ENCODE measurements around the gene MYH9.
"Not testable (repeated sequence)": the region's sequence is repeated elsewhere in the genome, so short reads cannot be mapped to it uniquely, and the experiment has no call there.

The MYH9 gene

GRCh38 chr22:36387959-36388726 is at the start of gene MYH9:
Gene MYH9, minus strand, starts transcription at chr22:36387967. Its CDS starts 38,731 bp downstream, at chr22:36349236.
- peak; percentile 98 for DNase-seq

- DNase-seq = peak; percentile 49
These were observed 48.0 kb upstream of the MYH9 start for GRCh38 chr22:36435516-36436415.

GRCh38 chr22:36433318-36434231 is 45.8 kb upstream of the MYH9 start:
- no peak for DNase-seq

- no peak for DNase-seq
These were observed 45.0 kb upstream of the MYH9 start for GRCh38 chr22:36432592-36433317.

- no peak for DNase-seq
These were observed 44.2 kb upstream of the MYH9 start for GRCh38 chr22:36431977-36432376.

GRCh38 chr22:36430863-36431262 is 43.1 kb upstream of the MYH9 start:
- no peak for DNase-seq

GRCh38 chr22:36427952-36428351 is 40.2 kb upstream of the MYH9 start:
- not testable (repeated sequence) for DNase-seq

DNA sequence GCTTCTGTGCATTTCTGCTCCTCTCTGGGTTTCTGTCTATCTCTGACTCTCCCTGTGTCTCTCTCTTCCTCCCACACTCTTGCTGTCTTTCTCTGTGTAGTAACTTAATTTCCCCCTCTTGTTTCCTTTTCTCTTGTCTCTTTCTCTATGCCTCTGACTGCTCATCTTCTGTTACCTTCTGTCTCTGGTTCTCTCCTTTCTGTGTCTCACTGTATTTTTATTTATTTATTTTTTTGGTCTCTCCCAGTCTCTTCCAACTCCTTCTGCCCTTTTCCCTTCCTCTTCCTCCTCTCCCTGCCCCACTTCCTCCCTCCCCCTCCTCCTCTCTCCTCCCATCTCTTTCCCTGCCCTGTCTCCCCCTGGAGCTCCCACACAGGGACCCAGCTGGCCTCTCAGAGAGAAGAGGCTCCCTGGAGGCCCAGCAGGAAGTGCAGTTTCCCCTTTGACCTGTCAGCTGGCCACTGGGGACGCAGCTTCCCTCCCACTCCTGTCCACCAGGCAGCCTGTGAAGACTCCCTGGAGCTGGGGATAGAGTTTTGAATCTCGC is 38.3 kb upstream of the MYH9 start:
- no peak for DNase-seq

DNA sequence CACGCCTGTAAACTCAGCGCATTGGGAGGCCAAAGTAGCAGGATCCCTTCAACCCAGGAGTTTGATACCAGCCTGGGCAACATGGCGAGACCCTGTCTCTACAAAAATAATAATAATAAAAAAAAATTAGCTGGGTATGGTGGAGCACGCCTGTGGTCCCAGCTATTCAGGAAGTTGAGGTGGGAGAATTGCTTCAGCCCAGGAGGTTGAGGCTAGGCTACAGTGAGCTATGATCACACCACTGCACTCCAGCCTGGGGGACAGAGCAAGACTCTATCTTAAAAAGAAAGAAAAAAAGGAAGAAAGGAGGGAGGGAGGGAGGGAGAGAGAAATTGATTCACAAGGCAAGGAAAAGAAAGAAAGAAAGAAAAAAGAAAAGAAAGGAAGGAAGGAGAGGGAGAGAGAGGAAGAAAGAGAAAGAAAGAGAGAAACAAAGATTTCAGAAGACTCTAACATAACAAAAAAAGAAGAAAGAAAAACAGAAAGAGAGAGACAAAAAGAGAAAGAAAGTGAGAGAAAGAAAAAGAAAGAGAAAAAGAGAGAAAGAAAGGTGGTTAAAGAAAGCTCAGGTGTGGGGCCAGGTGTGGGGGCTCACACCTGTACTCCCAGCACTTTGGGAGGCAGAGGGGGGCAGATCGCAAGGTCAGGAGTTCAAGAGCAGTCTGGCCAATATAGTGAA is 37.3 kb upstream of the MYH9 start:
- no peak for DNase-seq

- not testable (repeated sequence) for DNase-seq
These were observed 36.7 kb upstream of the MYH9 start for GRCh38 chr22:36424466-36424865.

DNA sequence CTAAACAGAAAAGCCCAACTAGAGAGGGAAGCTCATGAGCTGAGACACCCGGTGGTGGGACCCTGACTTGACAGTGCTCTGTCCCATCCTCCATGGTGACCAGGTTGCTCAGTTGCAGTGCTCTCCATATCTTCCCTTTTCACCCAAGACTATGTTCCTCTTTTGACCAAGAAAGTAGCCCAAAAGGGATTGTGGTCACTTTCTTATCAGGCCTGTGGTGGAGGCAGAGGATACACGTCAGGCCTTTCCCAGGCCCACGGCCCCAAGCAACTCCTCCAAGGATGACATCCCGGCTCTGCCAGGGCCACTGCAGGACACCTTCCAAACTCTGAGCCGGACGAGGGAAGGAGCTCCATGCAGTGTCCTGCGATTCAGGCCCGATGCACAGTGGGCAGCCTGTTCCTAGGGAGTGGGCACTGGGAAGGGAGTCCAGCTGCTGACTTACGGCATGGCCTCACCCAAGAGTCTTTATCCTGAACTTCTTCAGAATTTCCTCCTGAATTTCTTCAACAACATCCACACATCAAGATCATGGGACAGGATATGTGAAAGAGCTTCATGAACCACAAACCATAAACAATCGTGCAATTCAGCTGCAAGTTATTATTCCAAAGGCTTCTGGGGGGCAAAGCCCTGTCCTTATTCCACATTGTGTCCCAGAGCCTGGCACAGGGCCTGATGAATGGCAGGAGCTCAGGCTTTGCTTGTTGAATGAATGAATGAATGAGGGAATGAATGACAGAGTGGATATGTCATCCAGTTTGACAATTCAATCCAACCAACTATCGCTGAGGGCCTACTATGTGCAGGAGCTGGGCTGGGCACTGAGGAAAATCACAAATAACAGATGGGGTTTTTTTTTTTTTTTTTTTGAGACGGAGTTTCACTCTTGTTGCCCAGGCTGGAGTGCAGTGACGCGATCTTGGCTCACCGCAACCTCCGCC is 36.0 kb upstream of the MYH9 start:
- DNase-seq = no peak

GRCh38 chr22:36422287-36423014 is 34.7 kb upstream of the MYH9 start:
- DNase-seq = no peak

GRCh38 chr22:36419912-36420882 is 32.4 kb upstream of the MYH9 start:
- DNase-seq = no peak

GRCh38 chr22:36419177-36419911 is 31.6 kb upstream of the MYH9 start:
- DNase-seq = no peak

GRCh38 chr22:36417281-36417686 is 29.5 kb upstream of the MYH9 start:
- no peak for DNase-seq

DNA sequence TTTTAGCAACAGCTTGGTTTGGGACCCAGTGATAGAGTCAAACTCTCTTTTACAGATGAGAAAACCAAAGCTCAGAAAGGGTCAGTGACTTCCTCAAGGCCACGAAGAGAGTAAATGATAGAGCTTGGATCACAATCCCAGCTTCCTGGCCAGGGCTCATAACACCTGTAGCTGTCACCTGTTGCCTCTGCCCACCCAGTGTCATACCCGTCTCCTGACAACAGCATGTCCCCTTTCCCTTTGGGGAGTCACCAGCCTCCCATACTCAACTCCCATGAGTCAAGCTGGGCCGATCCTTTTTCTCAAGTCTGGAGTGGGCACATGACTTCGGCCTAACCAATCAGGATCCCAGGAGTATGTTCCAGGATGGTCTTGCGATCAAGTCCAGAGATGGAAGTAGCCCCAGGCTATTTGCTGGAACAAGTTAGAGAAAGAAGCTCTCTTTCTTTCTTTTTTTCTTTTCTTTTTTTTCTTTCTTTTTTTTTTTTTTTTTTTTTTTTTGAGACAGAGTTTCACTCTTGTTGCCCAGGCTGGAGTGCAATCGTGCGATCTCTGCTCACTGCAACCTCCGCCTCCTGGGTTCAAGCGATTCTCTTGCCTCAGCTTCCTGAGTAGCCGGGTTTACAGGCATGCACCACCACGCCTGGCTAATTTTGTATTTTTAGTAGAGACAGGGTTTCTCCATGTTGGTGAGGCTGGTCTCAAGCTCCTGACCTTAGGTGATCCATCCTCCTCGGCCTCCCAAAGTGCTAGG is 27.8 kb upstream of the MYH9 start:
- no peak for DNase-seq

All from activated T-cell treated with anti-CD3 and anti-CD28 coated beads for 4 hours (primary cell).